H1 (cell line): ENCODE data around the gene ANKRD12. TPM values are rescaled to one million over a fixed set of nuclear protein-coding genes. Genes with fewer than 3 reads are reported as not detected.

Experiments used
- CHD2 ChIP-seq: IDR thresholded peaks from 2 replicates; pipeline ENCODE4 v1.6.1; 2012; ENCODE audit warnings: low read length, improper control_type of control experiment
- KDM4A ChIP-seq: IDR thresholded peaks from one replicate; pipeline ENCODE4 v1.7.1; 2012; ENCODE audit warnings: low read depth, mild to moderate bottlenecking, moderate library complexity, low read length, inconsistent platforms; ENCODE audit not compliant: severe bottlenecking
- TEAD4 ChIP-seq: IDR thresholded peaks from 2 replicates; pipeline ENCODE4 v1.6.1; 2012; ENCODE audit warnings: low read depth, low read length, inconsistent platforms, mixed read lengths
- polyA plus RNA-seq, 7 experiments: library from polyadenylated mRNA; depleted of rRNA in 3 of 7; stranded (reverse) in 5 of 7; unstranded in 2 of 7; fragments of >200 nt in 5 of 7; fragments of 200-250 nt in 2 of 7; gene quantifications; 1 replicate in 5 of 7; 2 replicates in 1 of 7; 4 replicates in 1 of 7; pipeline versions ENCODE4 v1.2.1 to v1.2.3, GENCODE V29; 2011 to 2013; ENCODE audit warnings: missing spikeins in 2 of 7, mixed read lengths in 2 of 7
- total RNA-seq: library from RNA; stranded (reverse); fragmentation: NEBNext Ultra II Directional; extraction: Animal tissue kit (Norgen Biotek cat#: 25700); gene quantifications from 2 replicates; pipeline ENCODE4 v1.2.1, GENCODE V29; 2021

ANKRD12 gene
- total and polyA plus RNA-seq, 2 of the 8 experiments (the other 6 are each of a cell fraction or from before 2014, with no cell fraction given), result 2.6 to 37.9 TPM

DNA sequence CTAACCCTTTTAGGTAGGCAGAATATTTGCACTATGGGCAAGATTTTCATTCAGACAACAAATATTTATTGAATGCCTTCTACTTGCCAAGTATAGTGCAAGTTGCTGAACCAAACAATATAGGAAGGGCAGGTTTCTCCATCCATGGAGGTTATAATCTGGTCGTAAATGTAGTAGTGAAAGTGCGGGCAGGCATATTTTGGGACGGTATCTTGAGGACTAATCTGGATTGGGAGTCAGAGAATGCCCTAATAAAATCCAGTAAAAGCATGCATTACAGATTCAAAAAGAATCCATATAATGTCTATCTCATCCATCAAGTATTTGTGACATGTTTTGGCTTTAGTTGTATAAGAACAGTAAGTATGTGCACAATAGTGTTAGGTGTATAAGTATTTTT, 35.8 kb upstream of the ANKRD12 start (continued):
- TF ChIP-seq TEAD4, result no peak
- no peak for TF ChIP-seq CHD2
- no peak for TF ChIP-seq KDM4A
